IMR-90 (cell line): ENCODE data around the gene OSTM1. TPM values are rescaled to one million over a fixed set of nuclear protein-coding genes. Genes with fewer than 3 reads are reported as not detected.

ENCODE experiments used
- ATAC-seq: fragments of 200-7000 bp; cut with Tn5 transposase; 2 replicates; pipeline ENCODE4 v1.9.1; 2020; ENCODE audit warnings: low read depth, mild to moderate bottlenecking, moderate library complexity
- BruUV-seq: library from RNA; stranded (reverse); fragments of 400-500 nt; replicated peaks from 2 replicates; lab custom pipeline; 2021; lab: Mats Ljungman, UMichigan
- CTCF ChIA-PET: fragments of 300-600 bp; formaldehyde crosslinking; extraction: SDS; loops from one replicate; lab custom pipeline; 2021; ENCODE audit warnings: antibody characterized with exemption; lab: Yijun Ruan, JAX
- POLR2A ChIA-PET: fragments of 300-600 bp; sonication (Branson Sonifier 250); formaldehyde crosslinking; loops from one replicate; lab custom pipeline; 2022; ENCODE audit warnings: antibody characterized with exemption; ENCODE audit not compliant: unreplicated experiment; lab: Charles Lee
- DNase-seq: peaks from one replicate; pipeline ENCODE4 v3.0.0; 2013
- H2AFZ ChIP-seq: replicated peaks from 2 replicates; pipeline ENCODE3; 2013; ENCODE audit warnings: low read length, mild to moderate bottlenecking; ENCODE audit not compliant: poor library complexity
- H2AK5ac ChIP-seq: 2 replicates; pipeline ENCODE4 v1.6.1; 2013; ENCODE audit warnings: low read depth, low read length, inconsistent platforms
- H2AK9ac ChIP-seq: replicated peaks from 2 replicates; pipeline ENCODE3; 2013; ENCODE audit warnings: mild to moderate bottlenecking, low read depth, low read length, moderate library complexity; ENCODE audit not compliant: poor library complexity
- H2BK120ac ChIP-seq: 2 replicates; pipeline ENCODE4 v1.6.1; 2013; ENCODE audit warnings: low read depth, low read length, inconsistent platforms
- H2BK15ac ChIP-seq: 3 replicates; pipeline ENCODE4 v1.6.1; 2013; ENCODE audit warnings: low read depth, low read length, inconsistent platforms
- H2BK20ac ChIP-seq: 2 replicates; pipeline ENCODE4 v1.6.1; 2013; ENCODE audit warnings: low read depth, mild to moderate bottlenecking, inconsistent platforms, low read length, moderate library complexity
- H2BK5ac ChIP-seq: 2 replicates; pipeline ENCODE4 v1.6.1; 2013; ENCODE audit warnings: mild to moderate bottlenecking, low read depth, low read length, inconsistent platforms; ENCODE audit not compliant: poor library complexity, severe bottlenecking
- H3K14ac ChIP-seq: replicated peaks from 2 replicates; pipeline ENCODE4 v1.6.1; 2013; ENCODE audit warnings: low read depth, low read length, inconsistent platforms
- H3K18ac ChIP-seq: 2 replicates; pipeline ENCODE4 v1.6.1; 2013; ENCODE audit warnings: low read depth, low read length, control low read depth
- H3K23ac ChIP-seq: 2 replicates; pipeline ENCODE4 v1.6.1; 2013; ENCODE audit warnings: low read depth, low read length, inconsistent platforms
- H3K27ac ChIP-seq: 2 replicates; pipeline ENCODE4 v1.5.1; 2013; ENCODE audit warnings: mild to moderate bottlenecking, control low read depth, low read length; ENCODE audit not compliant: insufficient read depth
- H3K27me3 ChIP-seq: 2 replicates; pipeline ENCODE4 v1.6.1; 2013; ENCODE audit warnings: low read length; ENCODE audit not compliant: control insufficient read depth, insufficient read depth
- H3K36me3 ChIP-seq: 2 replicates; pipeline ENCODE4 v1.6.1; 2013; ENCODE audit warnings: low read length, mixed read lengths; ENCODE audit not compliant: control insufficient read depth, insufficient read depth
- H3K4ac ChIP-seq: 2 replicates; pipeline ENCODE4 v1.6.1; 2013; ENCODE audit warnings: low read depth, low read length, inconsistent platforms
- H3K4me1 ChIP-seq: 2 replicates; pipeline ENCODE4 v1.6.1; 2013; ENCODE audit warnings: low read length, mixed read lengths; ENCODE audit not compliant: control insufficient read depth, insufficient read depth
- H3K4me2 ChIP-seq: 2 replicates; pipeline ENCODE4 v1.6.1; 2013; ENCODE audit warnings: low read depth, mild to moderate bottlenecking, control low read depth, low read length, moderate library complexity
- H3K4me3 ChIP-seq: 2 replicates; pipeline ENCODE4 v1.5.1; 2013; ENCODE audit warnings: low read depth, mild to moderate bottlenecking, control low read depth, low read length, moderate library complexity; ENCODE audit not compliant: insufficient read depth
- H3K56ac ChIP-seq: 2 replicates; pipeline ENCODE4 v1.6.1; 2013; ENCODE audit warnings: low read length, inconsistent platforms; ENCODE audit not compliant: insufficient read depth; ENCODE audit errors: extremely low read depth
- H3K79me1 ChIP-seq, 2 experiments: 2 replicates each; pipeline ENCODE4 v1.6.1; 2013; ENCODE audit warnings: low read length in 2 of 2, inconsistent platforms in 1 of 2, low read depth in 1 of 2
- H3K9ac ChIP-seq: 2 replicates; pipeline ENCODE4 v1.6.1; 2013; ENCODE audit warnings: low read depth, low read length, control low read depth
- H3K9me1 ChIP-seq: 2 replicates; pipeline ENCODE4 v1.6.1; 2013; ENCODE audit warnings: low read length, inconsistent platforms; ENCODE audit not compliant: insufficient read depth
- H3K9me3 ChIP-seq: 2 replicates; pipeline ENCODE4 v1.6.1; 2013; ENCODE audit warnings: low read length; ENCODE audit not compliant: control insufficient read depth, insufficient read depth
- H4K20me1 ChIP-seq: 2 replicates; pipeline ENCODE4 v1.6.1; 2013; ENCODE audit warnings: low read length, inconsistent platforms; ENCODE audit not compliant: insufficient read depth
- H4K5ac ChIP-seq: 2 replicates; pipeline ENCODE4 v1.6.1; 2013; ENCODE audit warnings: mild to moderate bottlenecking, low read depth, low read length, control low read depth
- H4K8ac ChIP-seq, 2 experiments: 2 replicates each; pipeline ENCODE4 v1.6.1; 2013; ENCODE audit warnings: low read depth in 2 of 2, low read length in 2 of 2, control low read depth in 1 of 2, inconsistent platforms in 1 of 2
- H4K91ac ChIP-seq: 2 replicates; pipeline ENCODE4 v1.6.1; 2013; ENCODE audit warnings: low read depth, low read length, inconsistent platforms; ENCODE audit not compliant: insufficient read depth
- CEBPB ChIP-seq: IDR thresholded peaks from 2 replicates; pipeline ENCODE4 v1.6.1; 2012; ENCODE audit warnings: low read depth, low read length, improper control_type of control experiment
- CHD1 ChIP-seq: IDR thresholded peaks from 2 replicates; pipeline ENCODE4 v1.6.1; 2012; ENCODE audit warnings: low read depth, low read length, improper control_type of control experiment
- MAFK ChIP-seq: IDR thresholded peaks from 2 replicates; pipeline ENCODE4 v1.6.1; 2012; ENCODE audit warnings: low read depth, low read length, improper control_type of control experiment
- MAZ ChIP-seq: IDR thresholded peaks from 2 replicates; pipeline ENCODE4 v1.6.1; 2012; ENCODE audit warnings: low read depth, mild to moderate bottlenecking, low read length, improper control_type of control experiment, moderate library complexity, borderline replicate concordance
- MXI1 ChIP-seq: IDR thresholded peaks from 2 replicates; pipeline ENCODE4 v1.6.1; 2012; ENCODE audit warnings: low read depth, mild to moderate bottlenecking, low read length, moderate library complexity, borderline replicate concordance
- POLR2A ChIP-seq: IDR thresholded peaks from 2 replicates; pipeline ENCODE4 v1.6.1; 2012; ENCODE audit warnings: mild to moderate bottlenecking, low read depth, low read length
- RAD21 ChIP-seq: IDR thresholded peaks from 2 replicates; pipeline ENCODE4 v1.6.1; 2012; ENCODE audit warnings: low read length, improper control_type of control experiment
- RCOR1 ChIP-seq: IDR thresholded peaks from 2 replicates; pipeline ENCODE4 v1.6.1; 2012; ENCODE audit warnings: mild to moderate bottlenecking, low read length, improper control_type of control experiment; ENCODE audit not compliant: insufficient replicate concordance
- RFX5 ChIP-seq: IDR thresholded peaks from 2 replicates; pipeline ENCODE4 v1.8.0; 2012; ENCODE audit warnings: low read depth, mild to moderate bottlenecking, low read length, moderate library complexity
- WGBS, 2 experiments: methylation state at CpG; one replicate each; pipeline versions ENCODE4 v1.1.5 to v1.1.7; 2013; ENCODE audit warnings: missing lambda C conversion rate in 2 of 2; ENCODE audit not compliant: insufficient read length in 1 of 2; ENCODE audit errors: extremely low coverage in 2 of 2; 5-methylcytosine and 5-hydroxymethylcytosine counted together
- dilution Hi-C: fragments of 300-500 bp; cut with HindIII; formaldehyde crosslinking; loops from one replicate; pipeline ENCODE4 v1.14.3; 2018; ENCODE audit warnings: low sequenced_read_pairs; ENCODE audit not compliant: unreplicated experiment
- in situ Hi-C: fragments of 300-500 bp; cut with MboI; formaldehyde crosslinking; loops from 3 replicates; pipeline ENCODE4 v1.14.3; 2019; ENCODE audit warnings: low sequenced_read_pairs, inconsistent platforms, mixed read lengths
- intact Hi-C: fragments of 100-400 bp; cut with micrococcal nuclease; formaldehyde crosslinking; loops from 2 replicates; pipeline ENCODE4 v1.10.0; 2022
- polyA plus RNA-seq, 3 experiments: library from polyadenylated mRNA; depleted of rRNA; stranded (reverse); fragments of >200 nt; gene quantifications; 2 replicates each; pipeline ENCODE4 v1.2.3, GENCODE V29; 2012; ENCODE audit warnings: low replicate concordance in 1 of 3
- total RNA-seq: library from RNA; depleted of rRNA; stranded (reverse); fragments of >200 nt; gene quantifications from 2 replicates; pipeline ENCODE4 v1.2.3, GENCODE V29; 2012
- TF ChIP-seq, protein P1 (sequence below): fragments of 150-350 bp; IDR thresholded peaks from 2 replicates; pipeline ENCODE4 v1.6.1; 2017; ENCODE audit warnings: mild to moderate bottlenecking, antibody characterized with exemption, low read length, low read depth
- TF ChIP-seq, protein P2 (sequence below): conservative IDR thresholded peaks from 2 replicates; pipeline ENCODE4 v1.5.1; 2012; ENCODE audit warnings: mild to moderate bottlenecking, low read depth, low read length, improper control_type of control experiment
- TF ChIP-seq, protein P3 (sequence below): fragments of 150-350 bp; IDR thresholded peaks from 2 replicates; pipeline ENCODE4 v1.6.1; 2016; ENCODE audit warnings: low read depth, mild to moderate bottlenecking, low read length, moderate library complexity, borderline replicate concordance

Gene OSTM1
- total and polyA plus RNA-seq, 2 of the 4 experiments (the other 2 are of a cell fraction) = 8.0 to 24.7 TPM

DNA sequence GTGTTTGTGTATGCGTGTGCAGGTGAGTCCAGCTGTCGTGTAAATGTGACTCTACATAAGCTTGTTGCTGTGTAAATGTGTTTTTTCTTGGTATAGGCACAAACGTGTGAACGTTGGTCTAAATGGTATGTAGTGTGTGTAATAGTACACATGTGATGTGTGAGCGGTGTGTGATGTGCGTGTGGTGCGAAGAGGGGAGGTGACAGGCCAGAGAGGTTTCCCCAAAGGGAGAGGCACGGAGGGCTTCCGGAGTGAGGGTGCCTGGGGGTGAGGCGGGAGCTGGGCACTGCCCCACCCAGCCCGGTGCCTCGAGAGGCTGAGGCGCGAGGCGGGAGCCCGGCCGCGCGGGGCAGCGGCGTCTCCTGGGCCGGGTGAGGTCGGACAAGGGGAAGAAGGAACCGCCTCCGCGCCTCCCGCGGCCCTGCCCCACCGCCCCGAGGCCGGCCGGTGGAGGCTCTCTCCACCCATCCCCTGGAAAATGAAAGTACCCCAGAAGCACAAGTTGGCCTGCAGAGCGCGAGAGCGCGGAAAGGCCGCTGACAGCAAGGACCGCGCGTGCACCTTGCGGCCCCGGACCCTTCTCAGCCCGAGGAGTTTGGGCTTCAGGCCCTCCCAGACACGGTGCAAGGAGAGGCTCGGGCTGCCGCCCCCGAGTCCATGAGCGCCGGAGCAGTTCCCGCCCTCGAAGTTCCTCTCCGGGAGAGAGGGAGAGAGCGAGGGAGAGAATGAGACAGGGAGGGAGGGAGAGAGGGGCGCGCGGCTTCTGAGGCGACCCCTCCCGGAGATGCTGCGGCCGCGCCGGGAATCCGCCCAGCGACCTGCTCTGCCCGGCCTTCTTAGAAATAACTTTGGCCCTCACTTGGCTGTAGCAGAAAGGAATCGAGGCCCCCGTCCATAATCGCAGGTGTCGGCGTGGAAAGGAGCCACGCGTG lies 43.2 kb upstream of the OSTM1 start:
- BruUV-seq = no TSS peak
- DNase-seq = peak; percentile 21
- TF ChIP-seq, protein P1, sequence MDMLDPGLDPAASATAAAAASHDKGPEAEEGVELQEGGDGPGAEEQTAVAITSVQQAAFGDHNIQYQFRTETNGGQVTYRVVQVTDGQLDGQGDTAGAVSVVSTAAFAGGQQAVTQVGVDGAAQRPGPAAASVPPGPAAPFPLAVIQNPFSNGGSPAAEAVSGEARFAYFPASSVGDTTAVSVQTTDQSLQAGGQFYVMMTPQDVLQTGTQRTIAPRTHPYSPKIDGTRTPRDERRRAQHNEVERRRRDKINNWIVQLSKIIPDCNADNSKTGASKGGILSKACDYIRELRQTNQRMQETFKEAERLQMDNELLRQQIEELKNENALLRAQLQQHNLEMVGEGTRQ = no peak
- no peak for TF ChIP-seq POLR2A
- no peak for TF ChIP-seq MAZ
- no peak for TF ChIP-seq CEBPB
- TF ChIP-seq MAFK = no peak
- TF ChIP-seq RCOR1 = no peak
- no peak for TF ChIP-seq RFX5
- TF ChIP-seq, protein P2, sequence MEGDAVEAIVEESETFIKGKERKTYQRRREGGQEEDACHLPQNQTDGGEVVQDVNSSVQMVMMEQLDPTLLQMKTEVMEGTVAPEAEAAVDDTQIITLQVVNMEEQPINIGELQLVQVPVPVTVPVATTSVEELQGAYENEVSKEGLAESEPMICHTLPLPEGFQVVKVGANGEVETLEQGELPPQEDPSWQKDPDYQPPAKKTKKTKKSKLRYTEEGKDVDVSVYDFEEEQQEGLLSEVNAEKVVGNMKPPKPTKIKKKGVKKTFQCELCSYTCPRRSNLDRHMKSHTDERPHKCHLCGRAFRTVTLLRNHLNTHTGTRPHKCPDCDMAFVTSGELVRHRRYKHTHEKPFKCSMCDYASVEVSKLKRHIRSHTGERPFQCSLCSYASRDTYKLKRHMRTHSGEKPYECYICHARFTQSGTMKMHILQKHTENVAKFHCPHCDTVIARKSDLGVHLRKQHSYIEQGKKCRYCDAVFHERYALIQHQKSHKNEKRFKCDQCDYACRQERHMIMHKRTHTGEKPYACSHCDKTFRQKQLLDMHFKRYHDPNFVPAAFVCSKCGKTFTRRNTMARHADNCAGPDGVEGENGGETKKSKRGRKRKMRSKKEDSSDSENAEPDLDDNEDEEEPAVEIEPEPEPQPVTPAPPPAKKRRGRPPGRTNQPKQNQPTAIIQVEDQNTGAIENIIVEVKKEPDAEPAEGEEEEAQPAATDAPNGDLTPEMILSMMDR = no peak
- TF ChIP-seq MXI1 = no peak
- no peak for TF ChIP-seq CHD1
- no peak for TF ChIP-seq RAD21
- TF ChIP-seq, protein P3, sequence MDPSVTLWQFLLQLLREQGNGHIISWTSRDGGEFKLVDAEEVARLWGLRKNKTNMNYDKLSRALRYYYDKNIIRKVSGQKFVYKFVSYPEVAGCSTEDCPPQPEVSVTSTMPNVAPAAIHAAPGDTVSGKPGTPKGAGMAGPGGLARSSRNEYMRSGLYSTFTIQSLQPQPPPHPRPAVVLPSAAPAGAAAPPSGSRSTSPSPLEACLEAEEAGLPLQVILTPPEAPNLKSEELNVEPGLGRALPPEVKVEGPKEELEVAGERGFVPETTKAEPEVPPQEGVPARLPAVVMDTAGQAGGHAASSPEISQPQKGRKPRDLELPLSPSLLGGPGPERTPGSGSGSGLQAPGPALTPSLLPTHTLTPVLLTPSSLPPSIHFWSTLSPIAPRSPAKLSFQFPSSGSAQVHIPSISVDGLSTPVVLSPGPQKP = no peak
- Histone ChIP-seq H2AK9ac (peak overlapping the region; percentile 68), H3K56ac (no peak overlapping the region), H2BK20ac (no peak overlapping the region), H3K36me3 (no peaks in the 10 kb centered on the region), H4K20me1 (0 out of 2 replicates have a peak, but pooled peaks cover 5% of the 10 kb centered on the region), H3K4me3 (peak overlapping the region; percentile 52), H2BK120ac (no peak overlapping the region), H4K8ac (no peak overlapping the region), H3K27ac (no peak overlapping the region), H3K9ac (no peak overlapping the region), H3K23ac (peak overlapping the region; percentile 29; the same call in 1 of the 2 replicates), H2BK5ac (no peak overlapping the region), H2BK15ac (no peak overlapping the region), H3K14ac (no peak overlapping the region), H2AK5ac (no peak overlapping the region), H3K79me1 (no peaks in the 10 kb centered on the region), H3K4me1 (no peaks in the 10 kb centered on the region; the same call in 1 of the 2 replicates), H3K9me3 (no peaks in the 10 kb centered on the region), H4K5ac (no peak overlapping the region), H3K27me3 (peaks cover 91% of the 10 kb centered on the region), H3K4ac (no peak overlapping the region), H2AFZ (peak overlapping the region; percentile 52), H3K9me1 (no peaks in the 10 kb centered on the region), H4K91ac (no peak overlapping the region), H3K4me2 (peak overlapping the region; percentile 84), H3K18ac (no peak overlapping the region)
- ChIA-PET POLR2A (no interaction called here), CTCF (no interaction called here)
- intact Hi-C loops = no loop called here
- peak; percentile 37 for ATAC-seq
- in situ Hi-C loops = loop anchor here (10.0 kb wide), 1 partner anchor 377 kb away; no protein-coding TSS in a partner anchor
- dilution Hi-C loops = no loop called here
- 4% methylated on average over 29 of the region's 72 CpGs; no CpG with 5 or more reads in 1 of the 2 experiments for WGBS, 2 experiments
